Naive B cell (primary cell): Measurements from ENCODE around the gene TTLL12. TPM values are rescaled to one million over a fixed set of nuclear protein-coding genes. Genes with fewer than 3 reads are reported as not detected.

Experiments
- ATAC-seq, 2 donors: fragments of 150-1000 bp; cut with Tn5 transposase; 2 replicates each; pipeline ENCODE4 v1.10.0; 2021; ENCODE audit warnings: low read depth in 2 of 2, mild to moderate bottlenecking in 2 of 2, moderate library complexity in 2 of 2
- DNase-seq: peaks from one replicate; pipeline ENCODE4 v3.0.0; 2022
- H3K27ac Mint-ChIP-seq, 6 donors: one replicate each; pipeline ENCODE4 v1.8.0; 2020 to 2022; ENCODE audit warnings: mild to moderate bottlenecking in 6 of 6, mixed read lengths in 6 of 6, moderate library complexity in 5 of 6, inconsistent platforms in 2 of 6
- H3K27me3 Mint-ChIP-seq, 3 donors: one replicate each; pipeline ENCODE4 v1.8.0; 2021 to 2022; ENCODE audit warnings: mixed read lengths in 3 of 3, mild to moderate bottlenecking in 1 of 3
- H3K36me3 Mint-ChIP-seq, 2 donors: one replicate each; pipeline ENCODE4 v1.8.0; 2020 to 2022; ENCODE audit warnings: mixed read lengths in 2 of 2, inconsistent platforms in 1 of 2, mild to moderate bottlenecking in 1 of 2
- H3K4me1 Mint-ChIP-seq, 3 donors: one replicate each; pipeline ENCODE4 v1.8.0; 2020 to 2022; ENCODE audit warnings: mixed read lengths in 3 of 3, inconsistent platforms in 1 of 3, mild to moderate bottlenecking in 1 of 3, moderate library complexity in 1 of 3
- H3K4me3 Mint-ChIP-seq, 8 donors: one replicate each; pipeline ENCODE4 v1.8.0; 2020 to 2022; ENCODE audit warnings: mild to moderate bottlenecking in 8 of 8, mixed read lengths in 8 of 8, moderate library complexity in 8 of 8, inconsistent platforms in 2 of 8
- H3K9me3 Mint-ChIP-seq, 7 donors: one replicate each; pipeline ENCODE4 v1.8.0; 2020 to 2022; ENCODE audit warnings: mixed read lengths in 7 of 7, mild to moderate bottlenecking in 5 of 7, inconsistent platforms in 2 of 7, moderate library complexity in 1 of 7
- polyA plus RNA-seq, 6 donors: library from polyadenylated mRNA; unstranded; fragments of 300-500 nt; fragmentation: Illumina TruSeq; gene quantifications; one replicate each; pipeline ENCODE4 v1.2.3, GENCODE V29; 2021; ENCODE audit warnings: low read depth in 6 of 6

TTLL12 gene
- polyA plus RNA-seq, 6 donors from 2014 or later = 6.8 to 15.9 (median 11.6) TPM

DNA sequence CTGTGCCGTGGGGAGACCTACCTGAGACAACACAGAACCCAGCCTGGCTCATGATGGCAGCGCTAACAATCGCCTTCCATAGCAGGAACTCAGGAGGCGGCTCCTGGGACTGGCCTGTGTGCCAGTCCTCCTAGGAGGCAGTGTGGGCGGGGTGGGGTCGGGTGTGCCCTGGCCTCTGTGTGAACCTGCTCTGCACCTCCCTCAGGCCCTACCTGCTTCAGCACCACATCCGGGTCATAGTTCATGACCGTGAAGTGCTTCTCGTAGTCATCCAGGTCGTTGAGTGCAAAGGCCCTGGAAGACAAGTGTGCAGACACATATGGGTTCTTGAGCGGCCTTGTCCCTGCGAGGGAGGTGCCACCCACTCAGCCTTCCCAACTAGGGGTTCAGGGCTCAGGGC lies 15.3 kb downstream of the TTLL12 start:
- Mint-ChIP-seq H3K4me3 (no peak overlapping the region), H3K27ac (peak overlapping the region in 1 of 6 donors; percentile 65), H3K36me3 (peaks cover 0 to 8% of the 10 kb centered on the region in 2 donors), H3K27me3 (no peaks in the 10 kb centered on the region), H3K4me1 (no peaks in the 10 kb centered on the region), H3K9me3 (no peaks in the 10 kb centered on the region)
- ATAC-seq (no peak), DNase-seq (no peak)

DNA sequence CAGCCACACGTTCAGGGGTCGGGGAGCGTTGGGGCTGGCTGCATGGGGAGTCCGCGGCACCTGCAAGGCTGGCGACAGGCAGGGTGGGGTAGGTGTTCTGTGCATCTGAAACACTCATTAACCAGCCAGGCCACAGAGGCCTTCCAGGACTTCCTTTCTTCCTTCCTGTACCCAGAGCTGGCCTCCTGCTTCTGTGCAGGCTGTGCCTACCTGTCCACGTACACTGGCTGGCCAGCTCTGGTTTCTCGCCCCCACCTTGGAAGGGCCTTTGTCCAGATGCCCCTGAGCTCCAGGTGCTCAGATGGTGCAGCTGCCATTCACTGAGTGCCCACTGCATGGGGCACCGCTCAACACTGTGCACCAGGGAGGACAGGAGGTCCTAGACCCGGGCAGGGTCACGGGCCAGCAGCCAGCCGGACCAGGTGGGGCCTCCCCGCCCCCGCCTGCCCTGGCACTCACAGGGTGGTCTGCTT lies 15.9 kb downstream of the TTLL12 start:
- Mint-ChIP-seq H3K9me3 (no peaks in the 10 kb centered on the region), H3K27me3 (no peaks in the 10 kb centered on the region), H3K27ac (no peak overlapping the region), H3K4me1 (no peaks in the 10 kb centered on the region), H3K4me3 (no peak overlapping the region), H3K36me3 (peaks cover 0 to 8% of the 10 kb centered on the region in 2 donors)
- ATAC-seq = no peak
- DNase-seq = no peak

- no peaks in the 10 kb centered on the region for H3K27me3 Mint-ChIP-seq
- DNase-seq (no peak), ATAC-seq (no peak)
- no peak overlapping the region for H3K27ac Mint-ChIP-seq
- no peak overlapping the region for H3K4me3 Mint-ChIP-seq
- no peaks in the 10 kb centered on the region for H3K4me1 Mint-ChIP-seq
- peaks cover 0 to 8% of the 10 kb centered on the region in 2 donors for H3K36me3 Mint-ChIP-seq
- no peaks in the 10 kb centered on the region for H3K9me3 Mint-ChIP-seq
Observed at GRCh38 chr22:43170131-43170480, 16.8 kb downstream of the TTLL12 start.

DNA sequence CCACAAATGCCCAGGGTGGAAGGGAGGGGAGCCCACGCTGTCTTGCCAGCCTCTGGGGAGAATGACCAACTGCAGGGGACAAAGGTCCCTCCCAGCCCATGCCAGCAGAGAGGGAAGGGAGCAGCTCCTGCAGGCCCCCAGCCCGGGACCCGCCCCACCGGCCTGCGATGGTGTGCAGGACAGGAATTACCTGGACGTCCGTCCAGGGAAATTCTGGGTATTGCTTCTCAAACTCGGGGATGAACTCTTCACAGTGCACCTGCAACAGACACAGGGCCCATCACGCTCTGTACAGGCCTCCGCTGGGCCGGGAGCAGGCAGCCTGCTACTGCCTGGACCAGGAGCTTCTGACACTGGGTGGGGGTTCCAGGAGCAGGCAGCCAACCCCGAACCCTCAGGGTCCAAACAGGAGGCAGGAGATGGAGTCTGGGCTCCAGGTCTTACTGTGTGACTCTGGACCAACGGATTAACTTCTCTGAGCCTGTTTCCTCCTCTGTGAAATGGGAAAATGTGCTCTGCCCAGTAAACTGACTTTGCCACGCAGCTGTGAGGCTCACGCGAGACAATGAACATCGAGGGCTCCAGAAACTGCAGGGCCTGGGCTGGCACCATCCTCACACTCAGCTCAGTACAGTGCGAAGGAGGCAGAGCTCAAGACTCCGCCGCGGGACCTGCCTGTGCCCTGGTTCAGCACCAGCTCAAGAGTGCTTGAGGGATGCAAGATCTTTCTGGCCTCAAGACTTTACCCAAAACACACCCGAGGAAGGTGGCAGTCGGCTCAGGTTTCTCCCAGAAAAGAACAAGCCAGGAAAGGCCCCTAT lies 17.4 kb downstream of the TTLL12 start:
- DNase-seq = no peak
- Mint-ChIP-seq H3K27ac (no peak overlapping the region), H3K4me3 (no peak overlapping the region), H3K27me3 (no peaks in the 10 kb centered on the region), H3K4me1 (peaks cover 0 to 5% (median 2%) of the 10 kb centered on the region in 3 donors), H3K9me3 (no peaks in the 10 kb centered on the region), H3K36me3 (peaks cover 0 to 8% of the 10 kb centered on the region in 2 donors)
- no peak for ATAC-seq

DNA sequence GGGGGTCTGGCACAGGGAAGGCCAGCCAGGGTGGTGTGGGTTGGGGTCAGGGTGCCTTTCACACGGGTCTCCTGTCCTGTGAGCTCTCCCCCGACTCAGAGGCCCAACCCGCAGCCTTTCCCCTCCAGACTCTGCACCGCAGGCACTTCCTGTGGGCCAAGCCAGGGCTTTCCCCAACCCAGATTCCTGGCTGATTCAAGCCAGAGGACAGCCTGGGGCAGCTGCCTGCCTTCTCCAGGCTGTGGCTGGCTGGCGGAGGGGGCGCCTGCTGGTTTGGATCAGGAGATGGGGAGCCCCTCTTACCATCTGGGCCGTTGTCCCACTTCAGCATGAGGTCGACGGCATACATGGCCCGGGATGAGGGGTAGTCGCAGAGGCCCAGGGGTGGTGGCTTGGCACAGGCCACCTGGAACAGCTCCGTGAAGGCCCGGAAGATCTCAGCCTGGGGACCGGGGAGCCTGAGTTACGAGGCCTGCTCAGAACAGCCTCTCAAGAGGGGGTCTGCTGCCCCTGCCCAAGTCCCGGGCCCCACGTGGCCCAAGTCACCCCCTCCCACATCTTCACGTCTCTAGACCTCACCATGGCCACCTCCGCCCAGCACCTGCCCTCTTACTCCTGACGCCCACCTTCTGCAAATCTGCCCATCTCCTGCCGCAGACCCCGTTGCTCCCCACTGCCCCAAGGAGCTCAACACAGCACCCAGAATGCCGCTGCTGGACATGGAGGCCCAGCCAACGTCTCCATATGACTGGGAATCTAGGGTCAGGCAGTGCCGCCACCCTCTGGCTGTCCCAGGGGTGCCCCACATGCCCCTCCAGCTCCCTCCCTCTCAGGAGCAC lies 18.2 kb downstream of the TTLL12 start:
- no peak overlapping the region for H3K4me3 Mint-ChIP-seq
- peaks cover 4 to 8% of the 10 kb centered on the region in 2 donors for H3K36me3 Mint-ChIP-seq
- H3K9me3 Mint-ChIP-seq = no peaks in the 10 kb centered on the region
- H3K27me3 Mint-ChIP-seq = no peaks in the 10 kb centered on the region
- H3K27ac Mint-ChIP-seq = peak overlapping the region in 2 of 6 donors; percentile 6 to 62
- DNase-seq = no peak
- ATAC-seq = no peak
- H3K4me1 Mint-ChIP-seq = peaks cover 8 to 14% (median 11%) of the 10 kb centered on the region in 3 donors

DNA sequence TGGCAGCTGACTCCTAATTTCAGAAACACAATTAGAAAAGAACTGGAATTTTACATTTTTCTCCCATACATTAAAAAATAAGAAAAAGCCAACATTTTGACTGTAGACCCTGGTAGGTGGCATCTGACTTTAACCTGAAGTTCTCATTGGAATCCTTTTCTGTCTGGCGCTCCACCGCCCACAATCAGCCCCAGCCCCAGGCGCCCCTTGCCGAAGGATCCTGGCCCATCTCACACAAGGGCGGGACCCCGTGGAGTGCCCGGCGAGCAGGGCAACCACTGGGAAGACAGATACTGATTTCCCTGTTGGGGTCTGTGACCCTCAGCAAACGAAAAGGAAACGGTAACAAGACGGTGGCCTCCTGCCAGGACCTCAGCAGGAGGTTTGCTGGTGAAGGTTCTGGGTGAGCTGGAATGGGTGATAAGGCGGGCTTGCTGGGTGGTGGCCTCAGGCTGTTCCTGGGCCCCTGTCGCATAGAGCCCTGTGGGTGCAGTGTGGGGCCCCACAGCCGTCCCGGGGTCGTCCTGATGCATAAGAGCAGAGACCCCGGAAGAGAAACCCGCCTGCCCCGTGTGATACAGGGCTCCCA lies 19.8 kb downstream of the TTLL12 start:
- DNase-seq (no peak), ATAC-seq (no peak)
- Mint-ChIP-seq H3K36me3 (peaks cover 0 to 4% of the 10 kb centered on the region in 2 donors), H3K4me3 (no peak overlapping the region), H3K27ac (no peak overlapping the region), H3K9me3 (no peaks in the 10 kb centered on the region), H3K27me3 (no peaks in the 10 kb centered on the region), H3K4me1 (peaks cover 9 to 17% (median 13%) of the 10 kb centered on the region in 3 donors)

- peaks cover 0 to 4% of the 10 kb centered on the region in 2 donors for H3K36me3 Mint-ChIP-seq
- DNase-seq (no peak), ATAC-seq (no peak)
- no peaks in the 10 kb centered on the region for H3K27me3 Mint-ChIP-seq
- H3K4me1 Mint-ChIP-seq = peaks cover 9 to 17% (median 13%) of the 10 kb centered on the region in 3 donors
- H3K27ac Mint-ChIP-seq = no peak overlapping the region
- H3K4me3 Mint-ChIP-seq = peak overlapping the region in 1 of 8 donors; percentile 56
- H3K9me3 Mint-ChIP-seq = no peaks in the 10 kb centered on the region
Observed at GRCh38 chr22:43166132-43166930, 20.6 kb downstream of the TTLL12 start.

DNA sequence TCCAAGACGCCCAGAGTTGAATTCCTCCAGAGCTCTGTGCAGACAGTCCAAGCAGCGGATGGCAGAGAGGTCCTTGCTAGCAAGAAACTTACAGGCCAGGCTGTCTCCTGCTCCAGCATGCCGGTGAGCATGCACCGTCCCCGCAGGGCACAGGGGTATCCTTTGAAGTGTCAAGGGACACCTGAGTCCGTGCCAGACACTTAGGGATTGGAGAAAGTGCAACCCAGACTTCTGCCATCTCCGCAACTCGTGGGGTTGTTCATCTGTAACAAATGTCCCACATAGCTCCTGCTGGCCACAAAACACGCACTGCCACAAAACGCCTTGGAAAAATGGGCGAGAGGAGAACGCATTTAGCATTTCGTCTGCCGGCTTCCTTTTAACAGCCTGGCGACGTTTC lies 22.3 kb downstream of the TTLL12 start:
- DNase-seq (no peak), ATAC-seq (no peak)
- Mint-ChIP-seq H3K4me1 (peaks cover 13 to 17% (median 16%) of the 10 kb centered on the region in 3 donors), H3K4me3 (no peak overlapping the region), H3K27ac (peak overlapping the region in 2 of 6 donors; percentile 14 to 93), H3K27me3 (no peaks in the 10 kb centered on the region), H3K9me3 (no peaks in the 10 kb centered on the region), H3K36me3 (peaks cover 0 to 4% of the 10 kb centered on the region in 2 donors)

- peaks cover 15 to 20% (median 17%) of the 10 kb centered on the region in 3 donors for H3K4me1 Mint-ChIP-seq
- H3K4me3 Mint-ChIP-seq = peak overlapping the region in 2 of 8 donors; percentile 14 to 24
- DNase-seq (no peak), ATAC-seq (no peak)
- no peaks in the 10 kb centered on the region for H3K9me3 Mint-ChIP-seq
- H3K27me3 Mint-ChIP-seq = no peaks in the 10 kb centered on the region
- H3K27ac Mint-ChIP-seq = peak overlapping the region in 2 of 6 donors; percentile 14 to 92
- peaks cover 0 to 4% of the 10 kb centered on the region in 2 donors for H3K36me3 Mint-ChIP-seq
Observed at GRCh38 chr22:43163241-43163795, 23.6 kb downstream of the TTLL12 start.

- ATAC-seq = no peak
- Mint-ChIP-seq H3K36me3 (peaks cover 0 to 4% of the 10 kb centered on the region in 2 donors), H3K9me3 (no peaks in the 10 kb centered on the region), H3K4me3 (no peak overlapping the region), H3K27me3 (no peaks in the 10 kb centered on the region), H3K4me1 (peaks cover 17 to 25% (median 21%) of the 10 kb centered on the region in 3 donors), H3K27ac (no peak overlapping the region)
- no peak for DNase-seq
Observed at GRCh38 chr22:43162412-43163150, 24.4 kb downstream of the TTLL12 start.

DNA sequence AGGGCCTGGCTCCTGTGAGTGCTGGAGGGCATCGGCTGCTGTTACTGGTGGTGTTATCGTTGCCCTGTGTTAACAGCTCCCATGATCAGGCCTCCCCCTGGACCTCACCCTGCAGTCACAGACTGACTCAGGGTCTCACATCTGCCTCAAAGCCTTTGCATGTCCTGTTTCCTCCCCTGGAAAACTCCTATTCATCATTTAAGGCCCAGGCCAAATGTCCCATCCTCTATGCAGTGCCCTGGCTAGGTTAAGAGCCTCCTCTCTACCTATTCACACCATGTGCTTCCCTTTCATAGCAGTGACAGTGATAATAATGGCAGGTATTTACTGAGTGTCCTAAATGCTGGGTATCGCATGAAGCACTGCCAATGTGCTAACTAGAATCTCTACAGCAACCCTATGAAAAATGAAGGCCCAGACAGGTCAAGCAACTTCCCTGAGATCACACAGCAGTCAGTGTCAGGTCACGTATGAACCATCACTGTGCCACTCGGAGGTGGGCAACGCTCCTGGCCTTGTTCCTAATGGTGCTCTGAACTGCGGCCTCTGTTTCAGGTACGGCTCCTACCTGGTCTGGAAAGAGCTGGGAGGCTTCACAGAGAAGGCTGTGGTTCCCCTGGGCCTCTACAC lies 26.3 kb downstream of the TTLL12 start:
- Mint-ChIP-seq H3K36me3 (peaks cover 0 to 4% of the 10 kb centered on the region in 2 donors), H3K9me3 (no peaks in the 10 kb centered on the region), H3K27ac (peak overlapping the region in 1 of 6 donors; percentile 60), H3K4me1 (peaks cover 17 to 31% (median 25%) of the 10 kb centered on the region in 3 donors), H3K27me3 (no peaks in the 10 kb centered on the region), H3K4me3 (no peak overlapping the region)
- no peak for DNase-seq
- ATAC-seq = no peak
